ENCODE data around the gene RASIP1. TPM values are rescaled to one million over a fixed set of nuclear protein-coding genes. Genes with fewer than 3 reads are reported as not detected.
"Not testable (repeated sequence)": the region's sequence is repeated elsewhere in the genome, so short reads cannot be mapped to it uniquely, and the experiment has no call there.

Gene RASIP1
- total RNA-seq, 3 donors from 2014 or later (not counting 1 experiment from before 2014, with no cell fraction given), result not detected

- DNase-seq (no peak), ATAC-seq (no peak)
- H3K27me3 ChIP-seq (ENCODE audit: control insufficient read depth, insufficient read depth, low read length), result peaks cover 3% of the 10 kb centered on the region
- intact Hi-C loops (cut with micrococcal nuclease), result no loop called here
- WGBS (ENCODE audit: insufficient coverage), result 74% methylated on average over 10 of the region's 11 CpGs
- H3K4me1 ChIP-seq (ENCODE audit: control insufficient read depth, insufficient read depth, low read length), result no peaks in the 10 kb centered on the region
- no peak overlapping the region for H3K27ac Mint-ChIP-seq
- H3K4me1 Mint-ChIP-seq, result no peaks in the 10 kb centered on the region
- no peak overlapping the region for H3K4me3 Mint-ChIP-seq
- no peaks in the 10 kb centered on the region for H3K9me3 Mint-ChIP-seq
- H3K27me3 Mint-ChIP-seq (ENCODE audit: low read depth in 2 of 2), result peaks cover 13 to 15% of the 10 kb centered on the region in 2 donors
- no peak overlapping the region for H3K4me3 ChIP-seq (ENCODE audit: low read length)
- H3K36me3 ChIP-seq (ENCODE audit: control insufficient read depth, insufficient read depth, low read length), result no peaks in the 10 kb centered on the region
- no peaks in the 10 kb centered on the region for H3K9me3 ChIP-seq (ENCODE audit: control insufficient read depth, insufficient read depth, low read length)
- H3K27ac ChIP-seq (ENCODE audit: low read length), result no peak overlapping the region
- TF ChIP-seq, protein P1, sequence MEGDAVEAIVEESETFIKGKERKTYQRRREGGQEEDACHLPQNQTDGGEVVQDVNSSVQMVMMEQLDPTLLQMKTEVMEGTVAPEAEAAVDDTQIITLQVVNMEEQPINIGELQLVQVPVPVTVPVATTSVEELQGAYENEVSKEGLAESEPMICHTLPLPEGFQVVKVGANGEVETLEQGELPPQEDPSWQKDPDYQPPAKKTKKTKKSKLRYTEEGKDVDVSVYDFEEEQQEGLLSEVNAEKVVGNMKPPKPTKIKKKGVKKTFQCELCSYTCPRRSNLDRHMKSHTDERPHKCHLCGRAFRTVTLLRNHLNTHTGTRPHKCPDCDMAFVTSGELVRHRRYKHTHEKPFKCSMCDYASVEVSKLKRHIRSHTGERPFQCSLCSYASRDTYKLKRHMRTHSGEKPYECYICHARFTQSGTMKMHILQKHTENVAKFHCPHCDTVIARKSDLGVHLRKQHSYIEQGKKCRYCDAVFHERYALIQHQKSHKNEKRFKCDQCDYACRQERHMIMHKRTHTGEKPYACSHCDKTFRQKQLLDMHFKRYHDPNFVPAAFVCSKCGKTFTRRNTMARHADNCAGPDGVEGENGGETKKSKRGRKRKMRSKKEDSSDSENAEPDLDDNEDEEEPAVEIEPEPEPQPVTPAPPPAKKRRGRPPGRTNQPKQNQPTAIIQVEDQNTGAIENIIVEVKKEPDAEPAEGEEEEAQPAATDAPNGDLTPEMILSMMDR (IDR thresholded peaks at IDR 0.05), result no peak
- H3K36me3 Mint-ChIP-seq, result no peaks in the 10 kb centered on the region
Measured at GRCh38 chr19:48768994-48769713, 28.7 kb upstream of the RASIP1 start.

- H3K27me3 ChIP-seq (ENCODE audit: control insufficient read depth, insufficient read depth, low read length); DNase-seq; H3K36me3 ChIP-seq (ENCODE audit: control insufficient read depth, insufficient read depth, low read length); H3K4me1 ChIP-seq (ENCODE audit: control insufficient read depth, insufficient read depth, low read length); ATAC-seq; H3K9me3 ChIP-seq (ENCODE audit: control insufficient read depth, insufficient read depth, low read length); intact Hi-C loops (cut with micrococcal nuclease); H3K9me3 Mint-ChIP-seq; H3K4me1 Mint-ChIP-seq; H3K27ac ChIP-seq (ENCODE audit: low read length); H3K36me3 Mint-ChIP-seq; H3K4me3 Mint-ChIP-seq; H3K4me3 ChIP-seq (ENCODE audit: low read length); H3K27ac Mint-ChIP-seq: not testable (repeated sequence)
- WGBS (ENCODE audit: insufficient coverage), result 44% methylated on average over 6 of the region's 6 CpGs
- peaks cover 13 to 15% of the 10 kb centered on the region in 2 donors for H3K27me3 Mint-ChIP-seq (ENCODE audit: low read depth in 2 of 2)
Measured at GRCh38 chr19:48768171-48768753, 27.9 kb upstream of the RASIP1 start.

DNA sequence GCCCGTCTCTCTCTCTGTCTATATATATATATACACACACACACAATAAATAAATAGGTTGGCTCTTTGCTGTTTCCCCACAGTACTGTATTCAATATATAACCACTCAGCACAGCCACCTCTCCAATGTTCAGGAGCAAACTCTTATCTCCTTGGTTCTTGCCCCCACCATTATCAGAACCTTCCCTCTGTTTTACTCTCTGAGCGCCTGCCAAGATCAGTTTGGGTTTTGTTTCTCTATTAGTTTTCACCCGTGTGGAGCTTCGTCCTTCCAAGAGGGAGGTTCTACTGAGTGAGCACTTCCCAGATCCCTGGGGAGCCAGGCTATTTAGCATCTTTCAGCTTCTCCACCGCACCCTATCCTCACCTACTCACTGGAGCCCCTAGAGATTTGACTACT, 25.4 kb upstream of the RASIP1 start:
- intact Hi-C loops (cut with micrococcal nuclease); H3K36me3 ChIP-seq (ENCODE audit: control insufficient read depth, insufficient read depth, low read length); H3K27me3 ChIP-seq (ENCODE audit: control insufficient read depth, insufficient read depth, low read length); H3K4me3 Mint-ChIP-seq; H3K9me3 ChIP-seq (ENCODE audit: control insufficient read depth, insufficient read depth, low read length); H3K4me1 Mint-ChIP-seq; H3K27ac Mint-ChIP-seq; ATAC-seq; H3K4me3 ChIP-seq (ENCODE audit: low read length); H3K4me1 ChIP-seq (ENCODE audit: control insufficient read depth, insufficient read depth, low read length); DNase-seq; H3K36me3 Mint-ChIP-seq; H3K9me3 Mint-ChIP-seq; H3K27ac ChIP-seq (ENCODE audit: low read length): not testable (repeated sequence)
- peaks cover 19 to 27% of the 10 kb centered on the region in 2 donors for H3K27me3 Mint-ChIP-seq (ENCODE audit: low read depth in 2 of 2)
- 88% methylated on average over 2 of the region's 5 CpGs for WGBS (ENCODE audit: insufficient coverage)

- Mint-ChIP-seq H3K36me3 (no peaks in the 10 kb centered on the region), H3K4me3 (no peak overlapping the region), H3K4me1 (no peaks in the 10 kb centered on the region), H3K9me3 (no peaks in the 10 kb centered on the region), H3K27me3 (ENCODE audit: low read depth in 2 of 2) (peaks cover 8 to 24% of the 10 kb centered on the region in 2 donors), H3K27ac (no peak overlapping the region)
- 38% methylated on average over 16 of the region's 16 CpGs for WGBS (ENCODE audit: insufficient coverage)
- no peaks in the 10 kb centered on the region for H3K9me3 ChIP-seq (ENCODE audit: control insufficient read depth, insufficient read depth, low read length)
- TF ChIP-seq, protein P1 (IDR thresholded peaks at IDR 0.05), result no peak
- intact Hi-C loops (cut with micrococcal nuclease), result no loop called here
- ATAC-seq (no peak), DNase-seq (no peak)
- H3K27me3 ChIP-seq (ENCODE audit: control insufficient read depth, insufficient read depth, low read length), result peaks cover 2% of the 10 kb centered on the region
- H3K4me1 ChIP-seq (ENCODE audit: control insufficient read depth, insufficient read depth, low read length), result no peaks in the 10 kb centered on the region
- no peak overlapping the region for H3K27ac ChIP-seq (ENCODE audit: low read length)
- no peaks in the 10 kb centered on the region for H3K36me3 ChIP-seq (ENCODE audit: control insufficient read depth, insufficient read depth, low read length)
- H3K4me3 ChIP-seq (ENCODE audit: low read length), result no peak overlapping the region
Measured at GRCh38 chr19:48760504-48761205, 20.2 kb upstream of the RASIP1 start.

Measured in natural killer cell (primary cell).